GM12874 (cell line): ENCODE results near the gene TERT.

Experiments used
- CTCF ChIP-seq: IDR thresholded peaks from 2 replicates; pipeline ENCODE4 v1.5.1; 2011; ENCODE audit warnings: low read depth, mild to moderate bottlenecking, control low read depth, low read length, moderate library complexity; ENCODE audit not compliant: insufficient read depth

TERT gene

GRCh38 chr5:1215320-1216096 lies 79.4 kb downstream of the TERT start:
- TF ChIP-seq CTCF = no peak

DNA sequence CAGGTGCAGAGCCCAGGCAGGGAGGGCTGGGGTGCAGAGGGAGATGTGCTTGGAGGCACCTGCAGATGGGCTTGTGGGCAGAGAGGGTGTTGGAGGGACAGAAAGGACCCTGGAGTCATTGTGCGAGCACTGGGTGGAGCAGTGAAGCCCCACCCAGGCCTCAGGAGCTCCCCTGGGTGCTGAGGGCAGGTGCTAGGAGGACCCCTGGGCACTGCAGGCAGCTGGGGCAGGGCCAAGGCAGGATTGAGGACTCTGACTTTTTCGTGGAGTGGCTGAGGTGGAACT lies 80.0 kb downstream of the TERT start:
- TF ChIP-seq CTCF = no peak

- no peak for TF ChIP-seq CTCF
These were observed 80.5 kb downstream of the TERT start for GRCh38 chr5:1214163-1214935.

DNA sequence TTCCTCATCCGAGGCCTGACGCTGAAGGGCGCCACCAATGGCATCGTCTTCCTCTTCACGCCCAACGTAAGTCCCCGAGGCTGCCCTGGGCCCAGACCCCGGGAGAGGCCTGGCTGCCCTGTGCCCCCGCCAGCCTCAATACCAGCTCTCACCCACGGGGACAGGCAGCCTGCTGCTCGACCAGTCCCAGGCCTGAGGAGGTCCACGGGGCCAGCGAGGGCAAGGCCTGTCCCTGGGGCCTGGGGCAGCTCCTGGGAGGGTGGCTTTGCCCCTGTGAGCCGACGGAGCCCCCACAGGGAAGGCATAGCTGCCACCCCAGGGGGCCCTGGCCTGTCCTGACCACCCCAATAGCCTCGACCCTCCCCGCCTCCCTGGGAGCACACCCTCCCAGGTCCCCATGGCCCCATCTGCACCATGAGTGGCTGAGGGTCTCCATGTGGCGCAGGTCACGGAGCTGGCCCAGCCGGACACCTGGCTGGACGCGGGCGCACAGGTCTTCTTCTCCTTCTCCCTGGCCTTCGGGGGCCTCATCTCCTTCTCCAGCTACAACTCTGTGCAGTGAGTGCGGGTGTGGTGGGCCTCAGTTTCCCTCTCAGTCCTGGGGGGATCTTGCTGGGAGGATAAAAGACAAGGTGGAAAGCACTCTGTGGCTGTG lies 81.2 kb downstream of the TERT start:
- TF ChIP-seq CTCF = no peak

DNA sequence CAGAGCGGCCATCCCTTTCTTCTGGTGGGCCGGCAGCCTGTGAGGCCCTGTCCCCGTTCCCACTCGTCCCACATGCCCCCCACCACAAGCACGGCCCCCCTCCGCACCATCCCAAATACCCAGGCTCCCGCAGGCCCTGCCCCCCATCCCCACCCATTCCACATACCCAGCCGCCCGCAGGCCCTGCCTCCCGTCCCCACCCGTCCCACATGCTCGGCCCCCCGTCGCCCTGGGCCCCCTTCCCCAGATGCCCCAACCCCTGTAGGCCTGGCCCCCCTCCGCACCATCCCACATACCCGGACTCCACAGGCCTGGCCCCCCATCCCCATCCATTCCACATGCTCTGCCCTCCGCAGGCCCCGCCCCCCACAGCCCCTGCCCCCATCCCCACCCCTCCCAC lies 82.0 kb downstream of the TERT start:
- no peak for TF ChIP-seq CTCF

DNA sequence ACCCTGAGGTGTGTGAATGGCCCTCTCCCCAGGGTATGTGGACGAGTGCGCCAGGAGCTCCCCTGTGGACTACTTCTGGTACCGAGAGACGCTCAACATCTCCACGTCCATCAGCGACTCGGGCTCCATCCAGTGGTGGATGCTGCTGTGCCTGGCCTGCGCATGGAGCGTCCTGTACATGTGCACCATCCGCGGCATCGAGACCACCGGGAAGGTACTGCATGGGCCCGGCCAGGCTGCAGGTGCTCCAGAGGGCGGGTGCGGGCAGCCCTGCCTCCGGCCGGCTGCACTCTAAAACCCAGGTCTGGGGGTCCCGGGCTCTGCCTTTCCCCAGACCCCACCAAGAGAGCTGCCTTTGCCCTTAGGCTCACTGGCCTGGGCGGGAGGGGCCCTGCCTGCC lies 82.6 kb downstream of the TERT start:
- no peak for TF ChIP-seq CTCF

- no peak for TF ChIP-seq CTCF
These were observed 83.2 kb downstream of the TERT start for GRCh38 chr5:1211701-1212100.
